Stimulated activated naive CD4-positive, alpha-beta T cell treated with Interleukin-2 at 50 U/mL for 16 hours (primary cell): ENCODE measurements around the gene ITPR1.

Source experiments
- DNase-seq: peaks from one replicate; lab custom pipeline; 2025; lab: John Stamatoyannopoulos, UW

Gene ITPR1

DNA sequence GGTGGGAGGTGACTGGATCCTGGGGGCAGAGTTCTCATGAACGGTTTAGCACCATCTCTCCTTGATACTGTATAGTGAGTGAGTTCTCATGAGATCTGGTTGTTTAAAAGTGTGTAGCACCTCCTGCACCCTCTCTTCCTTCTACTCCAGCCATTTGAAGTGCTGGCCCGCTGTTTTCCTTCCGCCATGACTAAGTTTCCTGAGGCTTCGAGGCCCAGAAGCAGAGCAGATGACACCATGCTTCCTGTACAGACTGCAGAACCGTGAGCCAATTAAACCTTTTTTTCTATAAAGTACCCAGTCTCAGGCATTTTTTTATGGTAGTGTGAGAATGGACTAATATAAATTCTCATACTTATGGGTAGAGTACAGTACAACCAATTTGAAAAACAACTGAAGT lies 362.5 kb downstream of the ITPR1 start:
- DNase-seq = no peak

- no peak for DNase-seq
These were observed 363.0 kb downstream of the ITPR1 start for GRCh38 chr3:4856136-4856535.

DNA sequence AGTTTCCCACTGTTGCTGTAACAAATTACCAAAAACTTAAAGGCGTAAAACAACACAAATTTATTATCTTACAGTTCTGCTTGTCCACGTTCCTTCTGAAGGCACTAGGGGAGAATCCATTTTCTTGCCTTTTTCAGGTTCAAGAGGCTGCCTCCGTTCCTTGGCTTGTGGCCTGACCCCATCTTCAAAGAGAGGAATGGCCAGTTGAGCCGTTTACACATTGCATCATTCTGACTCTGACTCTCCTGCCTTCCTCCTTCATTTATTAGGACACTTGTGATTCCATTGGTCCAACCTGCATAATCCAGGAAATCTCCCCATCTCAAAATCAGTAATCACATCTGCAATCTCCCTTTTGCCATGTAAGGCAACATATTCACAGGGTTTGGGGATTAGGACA lies 363.4 kb downstream of the ITPR1 start:
- no peak for DNase-seq

- no peak for DNase-seq
These were observed 363.8 kb downstream of the ITPR1 start for GRCh38 chr3:4856986-4857385.

GRCh38 chr3:4859788-4860187 lies 366.6 kb downstream of the ITPR1 start:
- no peak for DNase-seq

GRCh38 chr3:4862973-4863372 lies 369.8 kb downstream of the ITPR1 start:
- no peak for DNase-seq

DNA sequence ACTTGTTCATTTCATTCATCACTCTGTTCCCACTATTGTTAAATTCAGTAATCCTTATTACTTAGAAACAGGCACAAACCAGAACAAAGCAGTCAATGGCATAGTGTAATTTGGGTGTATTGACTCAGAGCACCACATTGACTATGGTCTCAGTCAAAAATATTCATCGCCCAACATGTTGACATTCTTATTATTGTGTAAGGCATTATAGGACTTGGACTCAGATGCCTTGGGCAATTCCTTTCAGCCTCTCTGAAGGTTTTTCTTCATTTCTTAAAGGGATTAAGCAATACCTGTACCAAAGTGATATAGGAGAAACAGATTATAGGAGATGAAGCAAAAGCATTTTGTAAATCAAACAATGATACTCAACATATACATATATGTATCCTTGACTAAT lies 371.4 kb downstream of the ITPR1 start:
- DNase-seq = no peak

GRCh38 chr3:4865714-4866113 lies 372.6 kb downstream of the ITPR1 start:
- no peak for DNase-seq

DNA sequence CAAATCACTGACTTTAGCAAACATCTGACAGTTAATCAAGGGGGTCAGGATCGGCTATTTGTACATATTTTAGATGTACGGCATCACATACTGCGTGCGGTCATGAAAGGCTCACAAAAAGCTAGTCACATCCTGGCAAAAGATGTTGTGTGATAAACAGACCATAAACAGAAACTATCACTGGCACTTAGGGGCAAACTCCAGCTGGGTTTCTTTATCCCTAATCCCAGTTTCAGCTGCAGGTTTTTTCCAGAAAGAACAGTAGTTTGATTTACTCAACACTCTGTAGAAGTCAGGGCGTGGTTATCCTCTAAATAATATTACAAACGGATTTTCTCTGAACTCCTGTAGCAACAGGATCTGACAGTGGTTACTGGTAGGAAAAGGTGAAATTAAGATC lies 373.7 kb downstream of the ITPR1 start:
- DNase-seq = no peak

DNA sequence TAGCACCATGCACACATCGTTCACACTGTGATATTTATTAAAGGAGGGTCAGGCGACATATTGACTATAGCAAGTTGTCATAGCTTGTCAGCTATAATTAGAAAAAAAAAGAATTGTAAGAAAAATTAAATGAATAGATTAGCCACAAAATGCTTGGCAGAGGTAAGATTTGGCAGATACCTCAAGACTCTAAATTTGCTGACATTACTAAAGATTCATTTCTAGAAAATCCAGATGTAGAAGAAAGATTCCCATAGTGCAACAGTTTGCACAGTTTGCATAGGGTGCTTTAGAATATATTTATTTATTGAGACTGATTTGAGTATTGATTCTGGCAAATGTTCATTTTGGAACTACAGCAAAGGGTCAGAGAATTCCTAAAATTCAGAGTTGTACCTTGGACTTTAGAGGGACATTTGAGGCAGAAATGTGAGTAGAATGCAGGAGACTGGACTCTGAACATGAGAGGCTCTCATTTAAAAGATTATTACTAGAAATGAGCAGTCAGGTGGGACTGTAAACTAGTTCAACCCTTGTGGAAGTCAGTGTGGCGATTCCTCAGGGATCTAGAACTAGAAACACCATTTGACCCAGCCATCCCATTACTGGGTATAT lies 384.1 kb downstream of the ITPR1 start:
- no peak for DNase-seq

GRCh38 chr3:4880850-4881249 lies 387.7 kb downstream of the ITPR1 start:
- no peak for DNase-seq

GRCh38 chr3:4882548-4882947 lies 389.4 kb downstream of the ITPR1 start:
- DNase-seq = no peak

- no peak for DNase-seq
These were observed 389.9 kb downstream of the ITPR1 start for GRCh38 chr3:4883011-4883410.

DNA sequence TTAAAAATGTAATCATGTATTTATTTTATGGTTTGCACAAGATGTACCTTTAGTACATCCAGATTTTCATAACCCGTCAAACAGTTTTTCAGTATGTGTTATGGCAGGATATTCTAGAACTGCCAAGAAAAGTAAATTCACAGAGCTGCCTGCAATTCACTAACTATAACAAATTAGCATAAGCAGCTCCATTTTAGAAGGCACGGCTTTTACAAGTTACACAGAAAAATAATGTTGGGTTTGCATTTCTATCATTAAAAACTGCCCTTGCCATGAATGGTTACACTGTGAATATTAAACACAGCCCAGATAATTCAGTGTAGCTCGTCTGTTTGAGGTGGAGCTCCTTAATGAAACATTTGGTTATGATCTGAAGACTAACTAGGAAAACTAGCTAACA lies 391.7 kb downstream of the ITPR1 start:
- no peak for DNase-seq

DNA sequence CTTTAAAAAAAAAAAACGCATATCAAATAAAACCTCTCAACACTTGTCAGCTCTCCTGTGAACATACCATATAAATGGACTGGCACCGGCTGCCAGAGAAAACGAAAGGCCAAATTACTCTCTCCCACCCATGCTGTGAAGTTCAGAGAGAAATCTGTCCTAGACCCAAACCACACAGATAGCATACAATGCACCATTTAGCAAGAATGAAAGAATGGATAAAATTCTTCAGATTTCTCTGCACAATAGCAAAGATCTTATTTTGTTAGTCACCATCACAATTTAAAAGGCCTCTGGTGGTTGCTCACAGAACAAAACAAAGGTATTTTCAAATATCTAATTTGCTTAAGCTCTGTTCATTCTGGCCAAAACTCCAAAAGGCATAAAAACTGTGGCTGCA lies 392.2 kb downstream of the ITPR1 start:
- DNase-seq = no peak

- DNase-seq = no peak
These were observed 393.3 kb downstream of the ITPR1 start for GRCh38 chr3:4886448-4886847.

DNA sequence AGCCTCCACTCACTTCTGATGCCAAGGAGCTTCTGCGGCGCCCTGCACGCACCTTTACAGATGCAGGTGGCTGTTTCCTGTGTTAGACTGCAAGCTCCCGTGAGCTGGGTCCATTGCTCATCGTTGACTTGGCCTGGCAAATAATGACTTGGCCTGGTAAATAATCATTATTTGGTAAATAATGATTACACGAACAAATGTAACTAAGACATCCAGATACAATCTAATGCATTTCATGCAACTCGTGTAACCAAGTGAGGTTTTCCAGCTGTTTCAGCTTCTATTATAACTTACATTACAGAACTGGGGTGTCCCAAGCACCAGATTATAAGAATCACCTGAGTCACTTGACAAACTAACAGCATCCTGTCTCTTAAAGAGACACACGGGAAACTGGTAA lies 394.0 kb downstream of the ITPR1 start:
- no peak for DNase-seq

DNA sequence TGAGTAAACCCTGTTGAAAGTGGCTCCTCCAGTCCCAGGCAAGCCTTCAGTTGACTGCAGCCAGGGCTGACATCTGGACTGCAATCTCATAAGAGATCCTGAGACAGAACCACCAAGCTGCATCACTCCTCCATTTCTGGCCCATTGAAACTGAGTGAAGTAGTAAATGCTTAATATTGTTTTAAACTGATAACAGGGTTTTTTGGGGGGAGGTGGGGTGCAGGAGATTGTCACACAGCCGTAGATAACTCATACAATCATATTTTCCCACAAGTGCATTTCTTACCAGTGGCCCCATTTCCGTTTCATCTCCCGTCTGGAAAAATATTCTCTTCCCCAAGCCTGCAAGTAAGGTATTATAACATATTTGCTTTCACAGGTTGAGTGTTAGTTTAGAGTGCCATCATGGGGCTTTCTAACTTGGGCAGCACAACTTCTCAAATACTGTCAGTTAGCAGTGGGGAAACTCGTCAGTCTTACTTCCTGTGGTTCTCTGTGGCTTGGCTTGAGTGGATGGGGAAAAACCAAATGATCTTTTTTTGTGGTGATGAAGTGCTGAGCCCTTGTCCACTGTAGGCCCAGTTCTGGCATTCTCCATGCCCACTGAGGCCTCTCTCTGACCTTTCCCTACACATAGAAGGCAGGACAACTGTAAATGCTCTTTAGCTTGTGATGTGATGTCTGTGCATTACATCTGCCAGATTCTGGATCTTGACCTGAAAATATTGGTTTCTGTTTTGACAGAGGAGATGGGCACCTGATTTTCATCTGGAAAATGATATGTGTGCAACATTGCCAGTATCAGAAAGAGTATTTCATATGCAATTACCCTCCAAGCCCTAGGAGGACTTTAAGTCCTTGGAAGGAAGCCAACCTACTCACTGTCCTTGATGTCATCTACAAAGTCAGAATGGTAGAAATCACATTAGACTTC lies 396.0 kb downstream of the ITPR1 start:
- DNase-seq = no peak

GRCh38 chr3:4889896-4890295 lies 396.7 kb downstream of the ITPR1 start:
- no peak for DNase-seq

GRCh38 chr3:4894891-4895530 lies 401.9 kb downstream of the ITPR1 start:
- DNase-seq = no peak

DNA sequence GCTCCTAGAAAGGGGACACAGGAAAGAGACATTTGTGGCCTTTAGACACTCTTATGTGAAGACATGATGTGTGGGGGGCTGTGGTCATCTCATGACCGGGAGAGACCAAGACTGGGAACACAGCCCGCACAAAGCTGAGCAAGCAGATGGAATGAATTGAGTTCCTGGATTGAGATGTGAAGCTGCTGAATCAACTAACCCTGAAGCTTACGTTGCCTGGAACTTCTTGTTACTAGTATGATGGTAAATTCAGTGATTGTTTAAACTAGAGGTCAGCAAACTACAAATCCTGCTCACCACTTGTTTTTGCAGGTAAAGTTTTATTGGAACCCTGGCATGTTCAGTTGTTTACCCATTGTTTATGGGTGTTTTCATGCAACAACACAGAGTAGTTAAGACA lies 402.7 kb downstream of the ITPR1 start:
- no peak for DNase-seq
